Measurements from ENCODE around the gene TTK.

The TTK gene

DNA sequence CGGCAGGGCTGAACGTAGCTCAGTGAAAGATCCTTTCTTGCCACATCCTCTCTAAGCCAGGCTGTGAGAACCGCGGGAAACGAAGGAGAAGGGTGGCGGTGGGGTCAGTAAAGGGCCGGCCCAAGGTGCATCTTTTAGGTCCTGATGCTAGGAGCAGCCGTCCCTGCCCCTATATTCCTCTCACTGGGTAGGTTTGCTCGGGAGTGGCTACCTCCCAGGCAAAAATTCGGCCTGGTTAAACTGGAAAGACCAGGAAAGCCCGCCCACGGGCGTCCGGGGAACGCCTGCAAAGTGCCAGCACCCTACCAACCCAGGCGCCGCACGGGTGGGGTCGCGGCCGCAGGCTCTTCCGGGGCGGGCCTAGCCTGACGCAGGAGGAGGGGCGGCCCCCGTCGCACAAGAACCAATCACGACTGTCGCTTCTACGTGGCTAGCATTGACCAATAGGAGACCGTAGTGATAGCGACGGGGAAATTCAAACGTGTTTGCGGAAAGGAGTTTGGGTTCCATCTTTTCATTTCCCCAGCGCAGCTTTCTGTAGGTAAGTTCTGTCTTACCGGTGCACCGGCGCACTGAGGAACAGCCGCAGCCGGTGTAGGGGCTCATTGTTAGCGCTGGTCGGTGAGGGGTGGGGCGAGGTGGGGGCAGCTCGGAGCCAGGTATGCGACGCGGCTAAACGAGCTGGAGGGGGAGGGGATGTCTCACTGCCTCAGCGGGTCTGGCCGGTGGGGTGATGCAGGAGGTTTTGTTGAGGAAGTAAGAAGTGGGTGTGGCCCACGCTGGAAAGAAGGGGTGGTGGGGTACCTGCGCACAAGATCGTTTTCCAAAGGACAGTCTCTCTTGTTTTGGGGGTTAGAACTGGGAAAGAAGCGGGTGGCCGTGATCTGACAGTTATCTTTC, at the start of gene TTK:
Gene TTK, plus strand, starts transcription at position 477 of the 900 bp plus-strand sequence. CDS start 1,195 bp downstream, outside the sequence.
- DNase-seq = peak; percentile 91

DNA sequence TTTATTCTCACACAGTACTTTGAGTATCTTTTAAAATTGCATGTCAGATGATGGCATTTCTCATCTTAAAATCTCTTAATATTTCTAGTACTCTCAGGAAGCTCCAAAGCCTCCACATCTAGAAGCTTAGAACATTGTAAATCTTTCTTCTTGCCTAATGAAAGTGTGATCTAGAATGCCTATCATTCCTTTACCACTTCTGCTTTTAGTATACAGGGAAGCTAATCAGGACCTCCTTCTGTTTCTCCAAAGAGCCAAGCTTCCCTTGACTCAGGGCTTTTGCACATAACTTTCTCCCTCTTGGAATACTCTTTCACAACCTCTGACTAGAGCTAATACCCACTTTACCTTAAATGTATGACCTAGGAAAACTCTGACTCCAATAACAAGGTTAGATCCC, 49.6 kb upstream of the TTK start:
- DNase-seq = no peak

DNA sequence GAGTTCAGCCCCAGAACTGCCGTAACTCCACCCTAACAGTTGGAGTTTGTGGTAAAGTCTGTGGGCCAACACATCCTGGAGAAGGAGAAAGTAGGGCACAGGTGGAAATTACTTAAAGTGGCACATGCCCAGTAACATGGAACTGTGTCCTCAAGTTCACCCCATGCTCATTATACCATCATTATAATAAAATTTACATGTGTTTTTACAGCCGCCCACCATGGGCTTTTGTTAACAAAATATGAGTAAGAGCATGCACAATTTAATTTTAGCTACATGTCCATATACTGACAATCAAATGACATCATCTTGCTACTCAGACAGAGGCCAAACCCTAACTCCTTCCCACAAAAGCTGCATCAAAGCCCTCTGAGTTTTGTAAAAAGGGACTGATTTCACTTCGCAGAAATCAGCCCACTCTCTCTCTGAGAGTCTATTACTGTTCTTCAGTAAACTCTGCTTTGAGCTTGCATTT, 39.8 kb upstream of the TTK start:
- DNase-seq = peak; percentile 20

DNA sequence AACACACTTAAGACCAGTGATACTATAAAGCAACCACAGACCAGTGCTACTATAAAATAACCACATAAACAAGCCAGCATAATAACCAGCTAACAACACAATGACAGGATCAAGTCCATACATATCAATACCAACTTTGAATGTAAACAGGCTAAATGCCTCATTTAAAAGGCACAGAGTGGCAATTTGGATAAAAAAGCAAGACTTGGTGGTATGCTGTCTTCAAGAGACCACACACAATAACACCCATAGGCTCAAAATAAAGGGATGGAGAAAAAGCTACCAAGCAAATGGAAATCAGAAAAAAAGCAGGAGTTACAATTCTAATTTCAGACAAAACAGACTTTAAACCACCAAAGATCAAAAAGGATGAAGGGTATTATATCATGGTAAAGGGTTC, 37.3 kb upstream of the TTK start:
- DNase-seq = no peak

DNA sequence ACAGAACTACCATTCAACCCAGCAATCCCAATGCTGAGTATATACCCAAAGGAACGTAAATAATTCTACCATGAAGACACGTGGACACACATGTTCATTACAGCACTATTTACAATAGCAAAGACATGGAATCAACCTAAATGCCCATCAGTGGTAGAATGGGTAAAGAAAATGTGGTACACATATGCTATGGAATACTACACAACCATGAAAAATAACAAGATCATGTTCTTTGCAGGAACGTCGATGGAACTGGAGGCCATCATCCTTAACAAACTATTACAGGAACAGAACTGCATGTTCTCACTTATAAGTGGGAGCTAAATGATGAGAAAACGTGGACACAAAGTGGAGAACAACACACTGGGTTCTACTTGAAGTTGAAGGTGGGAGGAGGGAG, 34.7 kb upstream of the TTK start:
- DNase-seq = no peak

DNA sequence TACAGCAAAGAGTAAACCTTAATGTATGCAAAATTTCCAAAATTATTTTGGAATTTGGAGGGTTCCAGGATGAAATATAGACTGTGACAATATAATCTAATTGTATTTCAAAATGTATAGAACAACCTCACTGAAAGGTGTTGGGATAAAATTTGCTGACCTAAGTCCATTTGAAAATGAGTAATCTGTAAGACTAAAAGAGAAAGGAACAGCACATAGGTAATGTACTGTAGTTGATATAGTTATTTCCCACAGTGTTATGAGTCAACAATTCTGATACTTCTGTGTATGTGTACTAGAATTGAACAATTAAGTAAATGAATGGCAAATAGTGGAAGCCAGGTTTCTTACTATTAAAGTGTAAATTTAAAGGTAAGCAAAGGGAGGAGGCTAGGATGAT, 33.3 kb upstream of the TTK start:
- DNase-seq = no peak

DNA sequence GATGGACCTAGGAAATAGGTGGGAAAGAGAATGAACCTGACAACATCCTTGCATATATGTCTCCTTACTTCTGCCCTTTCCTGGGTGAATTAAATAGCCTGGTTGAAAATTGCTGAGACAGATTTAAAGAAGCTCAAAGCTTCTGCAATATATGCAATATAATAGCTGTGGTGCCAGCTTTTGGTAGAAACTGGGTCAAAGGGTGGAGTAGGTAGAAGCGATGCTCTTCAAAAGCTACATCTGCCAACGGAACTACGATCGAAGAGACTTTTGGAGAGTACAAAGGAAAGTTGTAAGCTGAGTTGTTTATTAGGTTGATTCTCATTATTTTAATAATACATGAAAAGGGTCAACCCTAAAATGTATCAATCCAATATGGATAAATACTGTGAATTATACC, 22.8 kb upstream of the TTK start:
- DNase-seq = no peak

DNA sequence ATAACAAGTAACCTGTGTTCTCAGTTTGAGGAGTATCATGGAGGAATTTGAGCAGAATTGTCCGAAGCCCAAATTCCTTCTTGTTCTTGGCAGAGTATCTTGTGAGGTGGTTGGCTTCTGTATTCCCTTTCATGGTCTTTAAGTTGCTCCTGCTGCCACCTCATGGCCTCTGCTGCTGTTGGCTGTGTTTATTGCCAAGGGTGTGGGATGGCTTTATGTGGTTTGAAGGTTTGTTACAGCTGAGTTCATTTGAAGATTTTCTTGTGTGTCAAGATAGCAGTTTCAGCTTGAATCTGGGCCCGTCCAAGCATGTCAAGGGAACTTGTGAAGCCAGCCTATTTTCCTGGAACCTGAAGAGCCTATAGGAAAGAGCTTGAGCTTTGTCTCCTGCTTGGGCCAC, 20.2 kb upstream of the TTK start:
- peak; percentile 9 for DNase-seq

DNA sequence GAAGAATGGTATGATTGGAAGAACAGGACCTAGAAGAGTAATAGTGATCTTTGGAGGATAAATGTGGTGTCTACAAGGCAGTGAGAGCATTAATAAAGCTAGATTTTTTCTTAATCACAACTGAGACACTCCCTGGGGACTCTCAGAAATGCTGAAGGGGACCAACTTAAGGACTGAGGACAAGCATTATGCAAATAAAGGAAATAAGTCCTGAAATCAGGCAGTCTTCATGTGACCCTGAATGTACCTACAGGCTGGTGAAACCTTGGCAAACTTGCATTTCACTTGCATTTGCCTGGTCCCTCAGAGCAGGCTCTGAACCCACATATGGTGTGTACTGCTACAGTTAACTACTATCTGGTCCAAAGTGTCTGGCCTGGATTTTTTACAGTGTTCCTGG, 19.3 kb upstream of the TTK start:
- no peak for DNase-seq

DNA sequence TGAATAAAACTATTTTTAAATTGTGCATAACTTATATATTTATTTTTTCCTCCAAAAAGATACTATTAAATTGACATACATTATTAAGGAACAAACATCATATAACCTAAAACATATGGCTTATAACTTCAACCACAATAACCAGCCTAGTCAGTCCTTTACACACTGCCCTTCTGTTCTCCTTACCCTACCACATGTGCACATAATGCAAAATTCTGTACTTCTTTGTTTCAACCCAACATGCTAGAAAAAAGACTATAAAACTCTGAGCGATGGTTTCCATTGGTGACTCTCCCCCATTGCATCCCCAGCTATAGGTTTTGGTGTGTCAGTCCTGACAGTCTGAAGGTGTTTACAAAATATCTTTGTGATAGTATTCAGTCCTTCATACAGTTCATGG, 14.8 kb upstream of the TTK start:
- no peak for DNase-seq

DNA sequence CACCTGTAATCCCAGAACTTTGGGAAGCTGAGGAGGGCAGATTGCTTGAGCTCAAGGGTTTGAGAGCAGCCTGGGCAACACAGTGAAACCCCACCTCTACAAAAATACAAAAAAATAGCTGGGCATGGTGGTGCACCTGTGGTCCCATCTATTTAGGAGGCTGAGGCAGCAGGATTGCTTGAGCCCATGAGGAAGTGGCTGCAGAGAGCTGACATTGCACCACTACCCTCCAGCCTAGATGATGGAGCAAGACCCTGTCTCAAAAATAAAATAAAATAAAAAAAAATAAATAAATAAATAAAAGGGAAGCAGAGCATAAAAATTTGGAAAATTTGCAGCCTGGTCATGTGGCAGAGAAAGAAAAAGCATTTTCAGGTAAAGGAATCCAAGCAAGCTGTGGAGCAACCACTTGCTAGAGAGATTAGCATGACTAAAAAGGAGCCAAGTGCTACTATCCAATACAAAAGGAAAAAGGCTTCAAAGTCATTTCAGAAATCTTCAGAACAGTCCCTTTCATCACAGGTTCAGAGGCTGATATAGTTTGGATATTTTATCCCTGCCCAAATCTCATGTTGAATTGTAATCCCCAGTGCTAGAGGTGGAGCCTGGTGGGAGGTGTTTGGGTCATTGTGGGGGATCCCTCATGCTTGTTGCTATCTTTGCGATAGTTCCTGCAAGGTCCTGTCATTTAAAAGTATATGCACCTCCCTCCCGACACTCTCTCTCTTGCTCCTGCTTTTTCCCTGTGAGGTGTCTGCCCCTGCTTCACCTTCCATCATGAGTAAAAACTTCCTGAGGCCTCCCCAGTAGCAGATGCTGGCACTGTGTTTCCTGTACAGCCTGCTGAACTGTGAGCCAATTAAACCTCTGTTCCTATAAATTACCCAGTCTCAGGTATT, 11.2 kb upstream of the TTK start:
- no peak for DNase-seq

DNA sequence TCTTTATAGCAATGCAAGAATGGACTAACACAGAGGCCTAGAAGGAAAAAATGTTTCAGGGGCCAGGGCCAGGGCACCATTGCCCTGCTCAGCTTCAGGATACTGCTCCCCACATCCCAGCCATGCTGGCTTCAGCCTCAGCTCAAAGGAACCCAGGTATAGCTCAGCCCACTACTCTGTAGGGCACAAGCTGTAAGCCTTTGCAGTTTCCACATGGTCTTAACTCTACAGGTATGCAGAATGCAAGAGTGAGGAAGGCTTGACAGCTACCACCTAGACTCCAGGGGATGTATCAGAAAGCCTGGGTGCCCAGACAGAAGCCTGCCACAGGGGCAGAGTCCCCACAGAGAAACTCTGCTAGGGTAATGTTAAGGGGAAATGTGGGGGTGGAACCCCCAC, 10.5 kb upstream of the TTK start:
- DNase-seq = no peak

DNA sequence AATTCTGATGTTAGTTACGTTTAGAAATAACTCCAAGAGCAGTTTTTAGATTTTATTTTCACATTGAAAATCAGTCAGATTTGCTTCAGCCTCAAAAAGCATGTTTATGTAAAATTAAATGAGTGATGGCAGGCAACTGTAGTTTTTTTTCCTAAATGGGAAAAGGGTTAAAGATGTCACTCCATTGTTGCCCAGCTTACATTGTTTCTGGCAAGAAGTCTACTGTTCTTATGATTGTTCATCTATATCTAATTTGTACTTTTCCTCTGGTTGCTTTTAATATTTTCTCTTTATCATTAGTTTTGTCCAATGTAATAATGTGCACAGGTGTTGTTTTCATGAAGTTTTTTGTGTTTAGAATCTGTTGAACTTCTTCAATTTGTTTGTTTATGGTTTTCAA, 6.7 kb upstream of the TTK start:
- no peak for DNase-seq

DNA sequence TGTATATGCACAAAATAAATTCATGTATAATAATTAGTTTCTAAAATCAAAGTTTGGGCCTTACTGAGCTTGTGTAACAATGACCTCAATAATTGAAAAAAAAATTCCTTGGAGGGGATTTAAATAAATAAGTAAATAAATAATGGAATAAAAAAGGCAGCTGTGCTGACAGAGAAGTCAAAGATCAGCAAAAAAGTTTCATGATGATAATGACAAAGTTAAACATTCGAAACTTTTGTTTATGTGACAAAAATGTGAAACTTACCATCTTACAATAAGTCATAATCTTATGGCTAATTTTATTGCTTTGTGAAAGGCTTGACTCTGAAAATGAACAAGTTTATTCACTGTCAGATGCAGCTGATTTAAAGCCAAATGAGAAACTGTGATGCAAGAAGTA, 3.1 kb upstream of the TTK start:
- no peak for DNase-seq

DNA sequence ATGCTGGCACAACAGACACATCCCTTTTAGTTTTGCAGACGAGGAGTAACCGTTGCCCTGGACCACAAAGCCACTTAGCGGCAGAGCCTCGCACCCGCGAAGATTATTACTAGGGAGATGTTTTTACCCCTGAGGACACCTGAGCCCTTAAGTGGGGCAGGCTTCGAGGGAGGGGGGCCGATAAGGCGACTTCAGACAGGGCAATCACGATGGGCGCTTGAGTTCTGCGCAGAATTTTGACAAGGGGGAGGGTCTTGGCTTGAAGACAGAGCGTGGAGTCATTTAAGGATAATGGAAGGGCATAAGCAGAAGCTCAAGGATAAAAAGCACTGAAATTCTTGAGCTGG, 650 bp upstream of the TTK start:
- DNase-seq = peak; percentile 35

DNA sequence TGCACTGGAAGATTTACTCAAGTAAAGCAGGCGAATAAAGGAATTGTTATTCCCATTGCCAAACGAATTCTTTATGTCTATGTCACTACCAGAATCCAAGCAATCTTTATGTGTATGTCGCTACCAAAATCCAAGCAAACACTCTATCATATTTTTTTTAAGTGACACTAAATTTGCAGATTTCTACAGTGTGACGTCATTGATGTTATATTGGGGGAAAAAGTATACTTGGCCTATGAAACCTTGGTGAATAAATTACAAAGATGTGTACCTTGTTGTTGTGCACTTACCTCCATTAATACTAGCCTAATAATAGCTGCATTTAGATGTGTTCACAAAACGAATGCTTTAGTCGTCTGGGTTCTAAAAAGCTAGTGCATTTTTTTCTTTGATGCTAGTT, 957 bp downstream of the TTK start:
- no peak for DNase-seq

DNA sequence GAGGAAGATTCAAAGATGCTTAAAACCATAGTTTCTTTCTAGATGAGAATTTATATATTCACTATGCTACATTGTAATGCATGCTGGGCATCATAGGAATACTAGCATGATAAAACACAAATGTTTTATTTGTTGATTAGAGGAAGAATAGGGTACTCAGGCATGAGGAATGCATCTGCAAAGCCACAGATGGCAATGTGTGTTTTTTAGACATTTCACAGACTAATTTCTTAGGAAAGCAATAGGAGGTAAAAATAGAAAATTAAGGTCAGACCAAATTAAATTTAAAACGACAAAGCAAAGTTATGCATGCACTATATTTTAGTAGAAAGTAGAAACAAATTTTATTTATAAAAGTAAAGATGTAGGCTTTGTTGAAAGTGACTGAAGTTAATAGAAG, 2.1 kb downstream of the TTK start:
- no peak for DNase-seq

DNA sequence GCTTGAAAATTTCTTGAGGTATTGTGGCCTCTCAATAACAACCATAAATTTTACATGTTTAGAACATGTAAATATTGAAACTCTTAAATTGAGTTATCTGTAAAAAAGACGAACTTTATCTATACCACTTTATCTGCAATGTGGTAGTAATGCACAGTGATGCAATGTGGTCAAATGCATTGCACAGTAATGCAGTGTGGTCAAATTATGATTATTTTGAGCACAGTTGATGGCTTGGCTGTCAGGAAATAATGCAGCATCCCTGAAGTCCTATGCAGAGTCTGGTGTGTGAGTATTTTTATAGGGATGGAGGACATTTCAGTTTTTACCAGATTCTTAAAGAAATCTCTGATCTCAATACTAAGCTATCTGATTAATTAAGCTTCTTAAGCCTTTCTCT, 5.1 kb downstream of the TTK start:
- DNase-seq = no peak

DNA sequence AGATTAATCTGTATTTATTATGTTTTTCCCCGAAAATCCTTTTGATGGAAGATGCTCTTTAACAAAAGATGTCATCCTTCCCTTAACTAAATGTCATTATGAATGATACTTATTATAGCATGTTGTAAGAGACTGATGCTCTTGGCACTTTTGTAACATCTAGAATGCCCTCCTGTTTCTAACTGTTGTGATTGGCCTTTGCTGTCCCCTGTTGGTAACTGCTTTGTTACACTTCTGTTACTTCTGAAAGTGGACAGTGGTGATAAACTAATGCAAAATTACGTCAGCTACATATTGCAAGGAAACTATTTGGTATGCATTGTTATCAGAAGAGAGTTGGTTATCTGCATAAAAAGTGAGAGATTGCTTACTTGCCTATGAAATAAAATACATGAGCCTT, 5.8 kb downstream of the TTK start:
- DNase-seq = no peak

DNA sequence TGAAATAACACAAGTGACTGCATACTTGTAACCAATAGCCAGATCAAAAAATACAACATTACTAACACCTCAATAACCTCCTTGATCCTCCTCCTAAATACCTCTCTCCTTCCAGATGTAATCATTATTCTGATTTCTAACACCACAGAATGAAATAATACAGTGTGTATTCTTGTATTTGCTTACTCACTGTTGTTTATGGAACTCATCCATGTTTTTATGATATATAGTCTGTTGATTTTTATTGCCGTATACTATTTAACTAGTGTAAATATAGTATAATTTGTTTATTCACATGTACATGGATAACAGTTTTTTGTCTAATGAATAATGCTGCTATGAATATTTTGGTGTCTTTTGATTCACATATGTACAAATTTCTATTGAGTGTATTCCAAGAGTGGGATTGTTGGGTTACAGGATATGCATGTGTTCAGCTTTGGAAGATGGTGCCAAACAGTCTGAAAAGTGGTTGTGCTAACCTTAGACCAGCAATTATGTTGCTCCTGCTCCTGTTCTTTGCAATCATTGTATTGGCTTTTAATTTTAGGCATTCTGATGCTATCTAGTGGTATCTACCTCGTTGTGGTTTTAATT, 11.5 kb downstream of the TTK start:
- no peak for DNase-seq

DNA sequence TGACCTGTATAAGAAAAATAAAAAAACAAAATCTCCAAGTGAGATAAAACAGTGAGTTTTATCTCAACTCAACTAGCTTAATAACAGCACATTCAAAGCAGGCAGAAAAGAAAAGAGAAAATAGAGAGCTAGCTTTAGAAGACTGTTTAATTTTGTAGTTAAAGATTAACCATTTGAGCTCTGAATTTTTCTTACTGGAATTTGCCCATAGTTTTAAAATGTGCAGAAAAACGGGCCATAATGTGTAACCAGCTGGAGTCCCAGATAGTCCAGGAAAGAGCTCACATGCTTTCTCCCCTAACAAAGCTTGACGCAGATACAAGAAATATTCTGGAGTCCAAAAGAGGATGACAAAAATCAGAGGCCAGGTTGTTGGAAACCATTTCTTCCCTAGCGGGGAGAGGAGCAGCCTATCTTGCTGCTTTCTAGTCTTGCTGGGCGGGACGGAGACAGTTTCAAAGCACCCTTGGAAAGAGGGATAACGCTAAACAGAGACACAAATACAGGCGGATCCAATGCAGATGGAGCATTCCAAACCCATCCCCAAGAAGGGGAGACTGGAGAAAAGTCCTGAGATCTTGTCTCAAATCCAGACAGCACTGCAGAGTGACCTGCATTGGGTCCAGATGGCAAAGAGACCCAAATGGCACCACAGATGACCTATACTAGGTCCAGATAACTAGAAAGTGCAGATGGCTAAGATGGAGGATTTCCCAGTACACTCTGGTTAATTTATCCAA, 16.1 kb downstream of the TTK start:
- DNase-seq = no peak

DNA sequence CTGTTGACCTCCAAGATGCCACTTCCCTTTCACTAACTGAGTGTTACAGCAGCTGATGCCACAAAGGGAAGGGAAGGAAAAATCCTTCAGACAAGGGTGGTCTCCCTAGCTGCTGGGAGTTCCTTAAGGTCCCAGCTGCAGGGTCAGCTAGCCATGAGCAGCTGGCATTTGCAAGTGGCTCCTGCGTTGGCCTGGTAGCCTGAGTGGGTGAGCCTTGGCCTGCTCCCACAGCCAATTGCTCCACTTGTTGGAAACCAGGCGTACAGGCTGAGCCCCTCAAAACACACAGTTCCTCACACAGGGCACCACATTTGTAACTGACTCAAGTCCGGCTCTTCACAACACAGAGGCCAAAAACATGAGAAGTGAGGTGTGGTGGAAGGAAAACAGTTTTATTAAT, 16.7 kb downstream of the TTK start:
- no peak for DNase-seq

DNA sequence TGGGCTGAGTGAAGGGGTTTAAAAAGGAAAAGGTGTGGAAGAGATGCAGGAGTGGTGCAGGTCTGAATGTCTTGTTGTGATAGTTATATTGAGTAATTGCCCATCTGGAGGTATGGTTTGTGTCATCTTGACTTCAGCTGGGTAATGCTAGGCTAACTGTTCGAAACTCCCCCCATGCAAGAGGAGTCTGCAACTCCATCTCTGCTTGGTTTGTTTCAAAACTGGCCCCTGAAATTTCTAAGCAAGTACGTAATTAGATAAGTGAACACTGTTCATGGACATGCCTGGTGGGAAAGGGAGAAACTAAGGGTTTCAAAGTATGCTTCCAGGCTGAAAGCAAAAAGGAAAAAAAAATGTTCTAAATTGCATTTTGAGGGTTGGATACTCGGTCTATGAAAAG, 17.1 kb downstream of the TTK start:
- no peak for DNase-seq
